Peyer's patch (tissue), 4 donors: ENCODE results near the gene CRNKL1. TPM values are rescaled to one million over a fixed set of nuclear protein-coding genes. Genes with fewer than 3 reads are reported as not detected.
A peak's percentile ranks its signal among the peaks of the same experiment; 100 is the strongest.

Source experiments
- DNase-seq, 3 donors: peaks; one replicate each; pipeline ENCODE4 v3.0.0-alpha.2; 2017 to 2019
- H3K27ac ChIP-seq, 4 donors: fragments of 200-600 bp; sonication (generic); one replicate each; pipeline ENCODE4 v1.5.1; 2016 to 2019
- H3K27me3 ChIP-seq, 2 donors: fragments of 200-600 bp; sonication (generic); one replicate each; pipeline ENCODE4 v1.5.1; 2019
- H3K36me3 ChIP-seq, 3 donors: fragments of 200-600 bp; sonication (generic); one replicate each; pipeline ENCODE4 v1.5.1; 2016 to 2019
- H3K4me1 ChIP-seq, 4 donors: fragments of 200-600 bp; sonication (generic); one replicate each; pipeline ENCODE4 v1.5.1; 2016 to 2019
- H3K4me3 ChIP-seq, 4 donors: fragments of 200-600 bp; sonication (generic); 1 replicate in 3 of 4; 2 replicates in 1 of 4; pipeline ENCODE4 v1.5.1; 2016 to 2019; ENCODE audit warnings: mild to moderate bottlenecking in 1 of 4
- H3K9me3 ChIP-seq, 4 donors: fragments of 200-600 bp; sonication (generic); one replicate each; pipeline ENCODE4 v1.5.1; 2016 to 2019; ENCODE audit warnings: mild to moderate bottlenecking in 1 of 4
- POLR2A ChIP-seq, 2 donors: fragments of 450-650 bp; IDR thresholded peaks; one replicate each; pipeline ENCODE4 v1.5.1; 2017; ENCODE audit warnings: antibody characterized with exemption in 2 of 2, mild to moderate bottlenecking in 2 of 2, moderate library complexity in 2 of 2
- total RNA-seq, 4 donors: library from RNA; depleted of rRNA; stranded (reverse); fragments of >200 nt; gene quantifications; one replicate each; pipeline ENCODE4 v1.1.0, GENCODE V29; 2016
- TF ChIP-seq, protein P1 (sequence below), 6 experiments: fragments of 450-650 bp in 4 of 6; fragments of 200-600 bp in 2 of 6; sonication (generic) in 1 of 6; IDR thresholded peaks; one replicate each; pipeline ENCODE4 v1.5.1; 2017 to 2019; ENCODE audit warnings: antibody characterized with exemption in 6 of 6, mild to moderate bottlenecking in 3 of 6, moderate library complexity in 1 of 6

The CRNKL1 gene
- total RNA-seq, 4 donors from 2014 or later: 11.9 to 56.1 (median 23.9) TPM

GRCh38 chr20:20051767-20052073, 546 bp downstream of the CRNKL1 start:
- Histone ChIP-seq H3K4me3 (peak overlapping the region; percentile 65 to 96 (median 85)), H3K4me1 (peaks cover 0 to 8% (median 3%) of the 10 kb centered on the region in 4 donors), H3K9me3 (no peaks in the 10 kb centered on the region), H3K27me3 (no peaks in the 10 kb centered on the region), H3K36me3 (peaks cover 0 to 38% (median 3%) of the 10 kb centered on the region in 3 donors), H3K27ac (peak overlapping the region; percentile 83 to 89 (median 87))
- no peak for TF ChIP-seq POLR2A (IDR thresholded peaks at IDR 0.05)
- TF ChIP-seq, protein P1, sequence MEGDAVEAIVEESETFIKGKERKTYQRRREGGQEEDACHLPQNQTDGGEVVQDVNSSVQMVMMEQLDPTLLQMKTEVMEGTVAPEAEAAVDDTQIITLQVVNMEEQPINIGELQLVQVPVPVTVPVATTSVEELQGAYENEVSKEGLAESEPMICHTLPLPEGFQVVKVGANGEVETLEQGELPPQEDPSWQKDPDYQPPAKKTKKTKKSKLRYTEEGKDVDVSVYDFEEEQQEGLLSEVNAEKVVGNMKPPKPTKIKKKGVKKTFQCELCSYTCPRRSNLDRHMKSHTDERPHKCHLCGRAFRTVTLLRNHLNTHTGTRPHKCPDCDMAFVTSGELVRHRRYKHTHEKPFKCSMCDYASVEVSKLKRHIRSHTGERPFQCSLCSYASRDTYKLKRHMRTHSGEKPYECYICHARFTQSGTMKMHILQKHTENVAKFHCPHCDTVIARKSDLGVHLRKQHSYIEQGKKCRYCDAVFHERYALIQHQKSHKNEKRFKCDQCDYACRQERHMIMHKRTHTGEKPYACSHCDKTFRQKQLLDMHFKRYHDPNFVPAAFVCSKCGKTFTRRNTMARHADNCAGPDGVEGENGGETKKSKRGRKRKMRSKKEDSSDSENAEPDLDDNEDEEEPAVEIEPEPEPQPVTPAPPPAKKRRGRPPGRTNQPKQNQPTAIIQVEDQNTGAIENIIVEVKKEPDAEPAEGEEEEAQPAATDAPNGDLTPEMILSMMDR (IDR thresholded peaks at IDR 0.05): no peak
- no peak for DNase-seq

GRCh38 chr20:20039752-20040387, 12.4 kb downstream of the CRNKL1 start:
- H3K36me3 ChIP-seq: peaks cover 0 to 100% (median 0%) of the 10 kb centered on the region in 3 donors
- TF ChIP-seq, protein P1 (IDR thresholded peaks at IDR 0.05): no peak
- no peak for TF ChIP-seq POLR2A (IDR thresholded peaks at IDR 0.05)
- H3K27me3 ChIP-seq: no peaks in the 10 kb centered on the region
- H3K27ac ChIP-seq: no peak overlapping the region
- no peaks in the 10 kb centered on the region for H3K4me1 ChIP-seq
- H3K4me3 ChIP-seq: no peak overlapping the region
- H3K9me3 ChIP-seq: no peaks in the 10 kb centered on the region
- no peak for DNase-seq

DNA sequence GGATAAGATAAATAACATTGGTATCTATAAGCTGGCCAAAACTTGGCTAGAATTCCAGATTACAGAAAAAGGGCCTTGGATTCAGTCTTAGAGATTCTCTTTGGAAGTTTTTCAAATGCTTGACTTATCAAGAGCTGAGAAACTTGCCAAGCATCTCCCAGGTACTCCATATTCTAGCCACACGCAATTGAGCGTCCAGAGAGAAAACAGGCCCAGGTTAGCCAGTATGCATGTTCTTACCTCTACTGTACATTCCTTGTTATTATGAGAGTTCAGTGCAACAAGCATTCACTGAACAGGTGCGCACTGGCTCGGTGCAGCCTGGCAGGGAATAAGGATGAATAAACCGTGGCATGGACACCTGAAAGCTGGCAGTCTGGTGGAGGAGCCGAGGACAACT, 13.7 kb downstream of the CRNKL1 start:
- H3K9me3 ChIP-seq: no peaks in the 10 kb centered on the region
- TF ChIP-seq POLR2A (IDR thresholded peaks at IDR 0.05): no peak
- TF ChIP-seq, protein P1 (IDR thresholded peaks at IDR 0.05): no peak
- no peak overlapping the region for H3K4me3 ChIP-seq
- peaks cover 0 to 100% (median 0%) of the 10 kb centered on the region in 3 donors for H3K36me3 ChIP-seq
- H3K4me1 ChIP-seq: no peaks in the 10 kb centered on the region
- no peak for DNase-seq
- no peak overlapping the region for H3K27ac ChIP-seq
- H3K27me3 ChIP-seq: no peaks in the 10 kb centered on the region

DNA sequence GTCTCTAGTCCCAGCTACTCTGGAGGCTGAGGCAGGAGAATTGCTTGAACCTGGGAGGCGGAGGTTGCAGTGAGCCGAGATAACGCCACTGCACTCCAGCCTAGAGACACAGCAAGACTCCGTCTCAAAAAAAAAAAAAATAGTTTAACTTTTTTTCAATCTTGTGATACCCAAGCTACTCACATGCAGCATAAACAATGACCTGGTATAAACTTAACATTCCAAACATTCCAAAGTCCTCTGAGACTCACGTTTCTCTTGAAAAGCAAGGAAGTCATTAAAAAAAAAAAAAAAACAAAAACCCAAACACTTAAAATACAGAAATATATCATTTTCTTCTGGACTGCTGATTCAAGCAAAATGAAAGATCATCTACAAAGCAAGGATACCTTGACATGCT, 14.3 kb downstream of the CRNKL1 start:
- Histone ChIP-seq H3K4me1 (no peaks in the 10 kb centered on the region), H3K27ac (no peak overlapping the region), H3K4me3 (no peak overlapping the region), H3K36me3 (peaks cover 0 to 100% (median 0%) of the 10 kb centered on the region in 3 donors), H3K9me3 (no peaks in the 10 kb centered on the region), H3K27me3 (no peaks in the 10 kb centered on the region)
- TF ChIP-seq, protein P1 (IDR thresholded peaks at IDR 0.05): no peak
- no peak for DNase-seq

- DNase-seq: no peak
- H3K4me1 ChIP-seq: no peaks in the 10 kb centered on the region
- H3K9me3 ChIP-seq: no peaks in the 10 kb centered on the region
- H3K36me3 ChIP-seq: peaks cover 0 to 97% (median 0%) of the 10 kb centered on the region in 3 donors
- H3K27ac ChIP-seq: no peak overlapping the region
- H3K4me3 ChIP-seq: no peak overlapping the region
- TF ChIP-seq, protein P1 (IDR thresholded peaks at IDR 0.05): no peak
- TF ChIP-seq POLR2A (IDR thresholded peaks at IDR 0.05): no peak
- no peaks in the 10 kb centered on the region for H3K27me3 ChIP-seq
Measured at GRCh38 chr20:20036756-20037155, 15.5 kb downstream of the CRNKL1 start.

DNA sequence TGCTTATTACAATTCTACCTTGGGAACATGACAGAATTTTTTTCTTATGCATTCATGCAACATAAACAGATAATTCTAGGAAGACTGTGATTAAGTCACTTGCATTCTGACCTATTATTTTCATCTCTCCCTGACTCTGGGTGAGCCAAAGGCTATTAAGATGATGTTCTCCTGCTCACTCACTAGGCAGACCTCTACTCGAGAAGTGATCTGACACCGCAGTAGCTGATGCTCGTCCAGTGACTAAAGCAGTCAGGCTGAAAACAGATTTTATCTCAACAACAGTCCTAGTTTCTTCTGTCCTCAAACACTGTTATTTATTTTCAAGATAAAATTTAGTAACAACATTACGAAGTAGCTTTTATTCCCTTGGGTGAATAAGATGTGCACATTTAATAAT, 17.8 kb downstream of the CRNKL1 start:
- Histone ChIP-seq H3K4me1 (no peaks in the 10 kb centered on the region), H3K27ac (no peak overlapping the region), H3K4me3 (no peak overlapping the region), H3K9me3 (no peaks in the 10 kb centered on the region), H3K27me3 (no peaks in the 10 kb centered on the region), H3K36me3 (peaks cover 0 to 84% (median 0%) of the 10 kb centered on the region in 3 donors)
- TF ChIP-seq, protein P1 (IDR thresholded peaks at IDR 0.05): no peak
- TF ChIP-seq POLR2A (IDR thresholded peaks at IDR 0.05): no peak
- DNase-seq: no peak
